ENCODE results near the gene MOG.
"Not testable (repeated sequence)": the region's sequence is repeated elsewhere in the genome, so short reads cannot be mapped to it uniquely, and the experiment has no call there.

GRCh38 chr6:29672116-29672515 is 15.2 kb downstream of the MOG start:
- not testable (repeated sequence) for TF ChIP-seq CTCF (conservative IDR thresholded peaks at IDR 0.05); EZH2 (IDR thresholded peaks at IDR 0.05; ENCODE audit: low read depth)
